HG03558 (cell line): ENCODE measurements around the gene KCNK3.

Experiments
- ATAC-seq: cut with Tn5 transposase; IDR thresholded peaks from one replicate; pipeline ENCODE4 v1.9.1; 2021; ENCODE audit warnings: moderate number of reproducible peaks; ENCODE audit not compliant: unreplicated experiment; ENCODE audit errors: extremely low read depth

KCNK3 gene

GRCh38 chr2:26709323-26710110, 17.0 kb downstream of the KCNK3 start:
- no peak for ATAC-seq

GRCh38 chr2:26710145-26710544, 17.6 kb downstream of the KCNK3 start:
- no peak for ATAC-seq

- ATAC-seq = no peak
Observed at GRCh38 chr2:26710743-26711456, 18.4 kb downstream of the KCNK3 start.

- no peak for ATAC-seq
Observed at GRCh38 chr2:26711457-26712161, 19.1 kb downstream of the KCNK3 start.

DNA sequence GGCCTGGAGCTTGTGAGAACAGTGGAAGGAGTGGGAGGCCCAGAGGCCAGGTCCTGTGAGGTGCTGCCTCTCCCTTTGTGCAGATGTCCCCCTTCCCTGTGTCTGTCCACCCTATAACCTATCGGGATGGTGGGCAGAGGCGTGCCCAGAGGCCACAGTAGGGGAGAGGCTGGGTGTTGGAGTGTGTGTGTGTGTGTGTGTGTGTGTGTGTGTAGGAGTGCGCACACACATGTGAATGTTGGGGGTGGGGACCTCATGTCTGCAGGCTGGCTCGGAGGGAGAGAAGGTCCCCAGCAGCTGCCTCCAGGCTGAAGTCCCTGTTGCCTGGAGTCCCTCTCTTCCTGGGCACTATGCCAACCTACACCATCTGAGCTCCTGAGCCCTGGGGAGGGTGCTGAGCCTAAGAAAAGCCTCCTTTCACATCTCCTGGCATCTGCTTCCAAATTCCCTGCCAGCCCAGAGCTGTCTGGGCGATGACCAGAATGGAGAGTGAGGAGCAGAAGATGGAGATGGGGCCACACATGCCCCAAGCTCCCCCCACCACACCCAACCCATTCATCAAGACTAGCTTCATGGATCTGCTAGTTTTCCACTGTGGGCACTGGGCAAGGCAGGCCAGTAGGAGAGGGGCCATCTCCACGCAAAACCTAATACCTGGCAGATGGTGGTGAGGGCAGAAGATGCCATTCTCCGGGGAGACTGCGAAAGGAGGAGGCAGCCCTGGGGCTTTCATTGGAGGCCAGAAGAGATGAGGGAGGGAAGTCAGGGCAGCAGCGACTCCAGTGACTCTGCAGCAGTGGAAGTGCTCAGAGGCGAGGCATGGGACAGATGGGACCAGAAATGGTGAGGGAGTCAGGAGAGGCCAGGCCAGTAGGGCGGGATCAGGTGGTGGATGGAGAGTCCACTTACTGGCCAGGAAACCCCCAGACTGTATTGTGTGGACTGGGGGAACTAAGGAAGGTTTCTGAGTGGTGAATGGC, 20.3 kb downstream of the KCNK3 start:
- ATAC-seq = no peak

GRCh38 chr2:26715528-26716270, 23.2 kb downstream of the KCNK3 start:
- ATAC-seq = no peak

DNA sequence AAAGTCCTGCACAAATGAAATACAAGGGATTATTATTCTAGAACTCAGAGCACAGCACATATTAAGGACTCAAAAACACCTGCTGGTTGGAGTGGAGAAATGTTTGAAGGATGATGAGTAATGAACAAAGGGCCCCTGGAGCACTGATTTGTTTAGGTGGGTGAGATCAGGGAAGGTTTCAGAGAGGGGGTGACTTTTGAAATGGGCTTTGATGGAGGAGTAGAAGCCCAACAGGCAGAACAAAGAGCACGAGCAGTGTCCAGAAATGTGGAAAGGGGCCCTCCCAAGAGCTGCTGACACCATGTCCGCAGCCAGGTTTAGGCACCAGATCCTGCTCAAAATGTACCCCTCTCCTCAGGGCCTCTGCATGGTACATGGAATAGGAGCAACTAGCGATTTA, 23.8 kb downstream of the KCNK3 start:
- ATAC-seq = no peak

DNA sequence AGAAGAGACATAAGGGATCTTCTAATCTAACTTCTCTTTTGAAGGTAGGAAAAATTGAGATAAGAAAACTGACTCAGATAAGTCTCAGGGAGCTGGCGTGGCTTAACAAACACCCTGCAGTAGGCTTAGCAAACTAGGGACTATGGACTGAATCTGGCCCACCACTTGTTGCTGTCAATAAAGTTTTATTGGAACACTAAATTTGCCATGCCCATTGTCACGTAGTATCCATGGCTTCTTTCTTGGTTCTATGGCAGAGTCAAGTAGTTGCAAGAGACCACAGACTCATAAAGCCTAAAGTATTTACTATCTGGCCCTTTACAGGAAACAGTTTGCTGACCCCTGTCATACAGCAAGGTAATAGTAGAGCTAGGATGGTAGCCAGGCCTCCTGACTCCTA, 24.2 kb downstream of the KCNK3 start:
- no peak for ATAC-seq

DNA sequence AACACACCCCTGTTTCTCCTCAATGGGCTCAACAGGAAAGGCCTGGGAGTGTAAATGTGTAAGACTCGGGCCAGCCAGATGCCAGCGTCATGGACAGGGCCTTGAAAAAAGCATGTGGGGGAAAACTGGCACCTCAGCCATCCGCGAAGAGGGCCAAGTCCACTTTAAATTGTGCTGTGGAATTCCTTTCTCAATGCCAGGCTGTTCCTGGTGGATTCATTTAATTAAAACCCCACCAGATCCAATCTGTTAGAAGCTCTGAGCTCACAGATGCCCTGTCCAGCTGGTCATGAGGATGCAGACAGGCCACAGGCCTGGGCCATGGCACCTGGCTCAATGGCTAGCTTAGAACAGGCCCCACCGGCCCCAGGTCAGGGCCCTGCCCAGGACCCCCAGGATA, 24.8 kb downstream of the KCNK3 start:
- ATAC-seq = no peak

GRCh38 chr2:26718949-26719686, 26.6 kb downstream of the KCNK3 start:
- ATAC-seq = no peak

DNA sequence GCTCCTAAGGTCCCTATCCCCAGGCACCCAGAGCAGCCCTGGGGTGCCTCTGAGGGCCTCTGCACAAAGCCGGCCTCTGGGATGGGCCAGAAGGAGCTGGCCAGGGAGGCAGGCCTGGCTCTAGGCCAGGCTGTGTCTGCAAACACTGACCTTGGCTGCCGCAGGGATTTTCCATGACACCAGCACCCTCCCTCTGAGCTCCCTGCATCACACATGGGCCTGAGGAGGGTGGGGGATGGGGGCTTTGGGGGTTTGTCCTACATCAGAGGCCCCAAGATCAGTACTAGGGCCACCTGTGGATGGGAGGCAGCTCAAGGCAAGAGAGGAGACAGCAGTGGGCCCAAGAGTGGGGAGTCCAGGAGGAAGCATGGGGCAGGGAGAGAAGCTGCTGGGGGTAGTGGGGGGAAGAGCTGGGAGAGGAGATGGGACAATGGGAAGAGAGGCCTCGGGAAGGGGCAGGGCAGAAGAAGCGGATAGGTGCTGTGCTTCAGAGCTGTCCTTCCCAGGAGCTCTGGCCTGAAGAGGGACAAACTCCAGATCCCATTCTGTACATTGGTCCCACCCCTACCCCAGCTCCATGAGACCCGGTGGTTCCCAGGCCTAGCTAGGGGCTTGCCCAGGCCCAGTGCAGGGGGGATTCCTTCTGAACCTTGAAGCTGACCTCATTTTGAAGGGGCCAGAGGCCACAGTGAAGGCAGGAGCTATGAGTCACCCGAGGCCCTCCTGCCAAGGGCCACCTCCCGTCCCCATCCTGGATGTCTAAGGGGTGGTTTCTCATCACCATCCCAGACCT, 28.0 kb downstream of the KCNK3 start:
- ATAC-seq = no peak

GRCh38 chr2:26721115-26722032, 28.9 kb downstream of the KCNK3 start:
- ATAC-seq = no peak

GRCh38 chr2:26722328-26722727, 29.8 kb downstream of the KCNK3 start:
- ATAC-seq = no peak

GRCh38 chr2:26722911-26723310, 30.4 kb downstream of the KCNK3 start:
- ATAC-seq = no peak

- no peak for ATAC-seq
Observed at GRCh38 chr2:26723475-26723874, 31.0 kb downstream of the KCNK3 start.

- ATAC-seq = no peak
Observed at GRCh38 chr2:26723991-26724750, 31.6 kb downstream of the KCNK3 start.
